GM18519 (cell line): ENCODE data around the gene CMTM5.
"Not testable (repeated sequence)": the region's sequence is repeated elsewhere in the genome, so short reads cannot be mapped to it uniquely, and the experiment has no call there.

Source experiments
- ATAC-seq: cut with Tn5 transposase; IDR thresholded peaks from one replicate; pipeline ENCODE4 v1.9.1; 2021; ENCODE audit warnings: mild to moderate bottlenecking, moderate library complexity; ENCODE audit not compliant: unreplicated experiment, low FRiP score

Gene CMTM5

GRCh38 chr14:23411563-23412525 is 35.0 kb downstream of the CMTM5 start:
- ATAC-seq = no peak

- ATAC-seq = no peak
Measured at GRCh38 chr14:23413681-23414080, 36.8 kb downstream of the CMTM5 start.

- no peak for ATAC-seq
Measured at GRCh38 chr14:23414254-23414653, 37.4 kb downstream of the CMTM5 start.

GRCh38 chr14:23414906-23415820 is 38.3 kb downstream of the CMTM5 start:
- no peak for ATAC-seq

- no peak for ATAC-seq
Measured at GRCh38 chr14:23415821-23416778, 39.3 kb downstream of the CMTM5 start.

GRCh38 chr14:23416801-23417200 is 40.0 kb downstream of the CMTM5 start:
- ATAC-seq = no peak

GRCh38 chr14:23417269-23417668 is 40.4 kb downstream of the CMTM5 start:
- ATAC-seq = not testable (repeated sequence)

GRCh38 chr14:23418021-23418420 is 41.2 kb downstream of the CMTM5 start:
- no peak for ATAC-seq

GRCh38 chr14:23419646-23420045 is 42.8 kb downstream of the CMTM5 start:
- ATAC-seq = not testable (repeated sequence)

GRCh38 chr14:23421594-23421993 is 44.7 kb downstream of the CMTM5 start:
- ATAC-seq = no peak

GRCh38 chr14:23423657-23424056 is 46.8 kb downstream of the CMTM5 start:
- ATAC-seq = no peak

- no peak for ATAC-seq
Measured at GRCh38 chr14:23425169-23425568, 48.3 kb downstream of the CMTM5 start.

GRCh38 chr14:23425798-23426197 is 49.0 kb downstream of the CMTM5 start:
- not testable (repeated sequence) for ATAC-seq

- ATAC-seq = no peak
Measured at GRCh38 chr14:23428686-23429495, 52.0 kb downstream of the CMTM5 start.
